Uterus (tissue), 4 donors: Measurements from ENCODE around the gene ABHD18. TPM values are rescaled to one million over a fixed set of nuclear protein-coding genes. Genes with fewer than 3 reads are reported as not detected.
"Not testable (repeated sequence)": the region's sequence is repeated elsewhere in the genome, so short reads cannot be mapped to it uniquely, and the experiment has no call there.

Experiments used
- DNase-seq, 2 donors: peaks; one replicate each; pipeline ENCODE4 v3.0.0-alpha.2; 2019 to 2020
- H3K27ac ChIP-seq, 2 donors: fragments of 200-600 bp; sonication (generic); 1 replicate in 1 of 2; 2 replicates in 1 of 2; pipeline ENCODE4 v1.5.1; 2016 to 2018
- H3K27me3 ChIP-seq, 2 donors: fragments of 200-600 bp; sonication (generic); one replicate each; pipeline ENCODE4 v1.5.1; 2018 to 2019; ENCODE audit warnings: control low read depth in 1 of 2
- H3K36me3 ChIP-seq, 2 donors: fragments of 200-600 bp; sonication (generic); one replicate each; pipeline ENCODE4 v1.5.1; 2019; ENCODE audit warnings: control low read depth in 1 of 2
- H3K4me1 ChIP-seq, 2 donors: fragments of 200-600 bp; sonication (generic); one replicate each; pipeline ENCODE4 v1.5.1; 2018 to 2019; ENCODE audit warnings: control low read depth in 1 of 2
- H3K4me3 ChIP-seq, 2 donors: fragments of 200-600 bp; sonication (generic); 1 replicate in 1 of 2; 2 replicates in 1 of 2; pipeline ENCODE4 v1.5.1; 2018 to 2019; ENCODE audit warnings: mild to moderate bottlenecking in 1 of 2
- H3K9me3 ChIP-seq, 2 donors: fragments of 200-600 bp; sonication (generic); one replicate each; pipeline ENCODE4 v1.5.1; 2019; ENCODE audit warnings: control low read depth in 1 of 2
- POLR2A ChIP-seq, 2 donors: fragments of 450-650 bp; IDR thresholded peaks; one replicate each; pipeline ENCODE4 v1.6.1; 2016; ENCODE audit warnings: antibody characterized with exemption in 2 of 2, mild to moderate bottlenecking in 1 of 2, moderate library complexity in 1 of 2
- intact Hi-C: fragments of 100-400 bp; cut with DNase I; formaldehyde crosslinking; loops from one replicate; pipeline ENCODE4 v1.15.1; 2023; ENCODE audit warnings: low total_unique reads
- total RNA-seq, 4 donors: library from RNA; depleted of rRNA in 3 of 4; stranded (reverse); fragments of >200 nt in 3 of 4; gene quantifications; one replicate each; pipeline versions ENCODE4 v1.1.0 to v1.2.4, GENCODE V29; 2014 to 2023
- TF ChIP-seq, protein P1 (sequence below), 4 experiments: fragments of 200-600 bp in 2 of 4; fragments of 450-650 bp in 2 of 4; sonication (generic) in 2 of 4; IDR thresholded peaks; one replicate each; pipeline ENCODE4 v1.5.1; 2016 to 2019; ENCODE audit warnings: antibody characterized with exemption in 4 of 4, mild to moderate bottlenecking in 2 of 4, moderate library complexity in 1 of 4
- donor health status: DM: yes; HTN: yes; CAD: no.

Gene ABHD18
- total RNA-seq, 4 donors from 2014 or later = 4.7 to 16.1 (median 12.5) TPM

GRCh38 chr4:127965803-127966175, 583 bp downstream of the ABHD18 start:
- peaks cover 4 to 5% of the 10 kb centered on the region in 2 donors for H3K4me1 ChIP-seq
- no peak for DNase-seq
- no peaks in the 10 kb centered on the region for H3K9me3 ChIP-seq
- H3K4me3 ChIP-seq = peak overlapping the region; percentile 64 to 80
- no peaks in the 10 kb centered on the region for H3K36me3 ChIP-seq
- TF ChIP-seq, protein P1, sequence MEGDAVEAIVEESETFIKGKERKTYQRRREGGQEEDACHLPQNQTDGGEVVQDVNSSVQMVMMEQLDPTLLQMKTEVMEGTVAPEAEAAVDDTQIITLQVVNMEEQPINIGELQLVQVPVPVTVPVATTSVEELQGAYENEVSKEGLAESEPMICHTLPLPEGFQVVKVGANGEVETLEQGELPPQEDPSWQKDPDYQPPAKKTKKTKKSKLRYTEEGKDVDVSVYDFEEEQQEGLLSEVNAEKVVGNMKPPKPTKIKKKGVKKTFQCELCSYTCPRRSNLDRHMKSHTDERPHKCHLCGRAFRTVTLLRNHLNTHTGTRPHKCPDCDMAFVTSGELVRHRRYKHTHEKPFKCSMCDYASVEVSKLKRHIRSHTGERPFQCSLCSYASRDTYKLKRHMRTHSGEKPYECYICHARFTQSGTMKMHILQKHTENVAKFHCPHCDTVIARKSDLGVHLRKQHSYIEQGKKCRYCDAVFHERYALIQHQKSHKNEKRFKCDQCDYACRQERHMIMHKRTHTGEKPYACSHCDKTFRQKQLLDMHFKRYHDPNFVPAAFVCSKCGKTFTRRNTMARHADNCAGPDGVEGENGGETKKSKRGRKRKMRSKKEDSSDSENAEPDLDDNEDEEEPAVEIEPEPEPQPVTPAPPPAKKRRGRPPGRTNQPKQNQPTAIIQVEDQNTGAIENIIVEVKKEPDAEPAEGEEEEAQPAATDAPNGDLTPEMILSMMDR (IDR thresholded peaks at IDR 0.05) = no peak
- no peak for TF ChIP-seq POLR2A (IDR thresholded peaks at IDR 0.05)
- no peaks in the 10 kb centered on the region for H3K27me3 ChIP-seq
- intact Hi-C loops = loop anchor here (10.0 kb wide), 1 partner anchor 99 kb away; the partner anchor contains the start of gene LARP1B
- H3K27ac ChIP-seq = peak overlapping the region; percentile 87 to 89

DNA sequence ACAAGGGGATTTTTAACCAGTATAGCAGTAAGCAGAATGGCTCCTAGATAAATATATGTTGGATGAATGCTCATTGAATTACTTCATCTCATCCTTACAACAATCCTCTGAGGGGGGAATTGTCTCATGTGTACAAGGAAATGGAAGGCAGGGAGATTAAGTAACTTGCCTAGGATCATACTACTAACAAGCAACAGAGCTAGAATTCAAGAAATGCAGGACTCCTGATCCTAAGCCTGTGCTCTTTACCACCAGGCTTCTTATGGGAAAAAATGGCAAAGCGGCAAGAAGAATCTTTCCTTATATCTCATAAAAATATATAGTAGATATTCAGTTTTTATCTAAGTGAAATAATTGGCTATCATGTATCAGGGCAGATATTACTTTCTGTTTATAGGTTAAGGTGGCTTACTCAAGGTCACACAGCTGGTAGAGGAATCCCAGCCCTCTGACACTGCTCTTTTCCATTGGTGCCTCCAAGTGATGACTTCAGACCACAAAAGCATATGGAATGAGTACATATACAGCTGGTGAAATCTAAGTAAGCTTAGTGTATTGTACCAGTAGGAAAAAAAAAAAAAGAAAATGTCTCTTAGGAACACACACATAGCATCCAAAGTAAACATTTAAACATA, 2.1 kb downstream of the ABHD18 start:
- H3K4me1 ChIP-seq = peaks cover 4 to 5% of the 10 kb centered on the region in 2 donors

GRCh38 chr4:127968586-127968985, 3.4 kb downstream of the ABHD18 start:
- Histone ChIP-seq H3K36me3 (no peaks in the 10 kb centered on the region), H3K27ac (no peak overlapping the region), H3K27me3 (no peaks in the 10 kb centered on the region), H3K4me1 (peaks cover 4 to 5% of the 10 kb centered on the region in 2 donors), H3K9me3 (no peaks in the 10 kb centered on the region), H3K4me3 (no peak overlapping the region)
- no peak for DNase-seq
- TF ChIP-seq POLR2A (IDR thresholded peaks at IDR 0.05) = no peak
- TF ChIP-seq, protein P1 (IDR thresholded peaks at IDR 0.05) = no peak
- intact Hi-C loops = loop anchor here (10.0 kb wide), 1 partner anchor 96 kb away; the partner anchor contains the start of gene LARP1B

More for the DNA sequence above, 2.1 kb downstream of the ABHD18 start:
- intact Hi-C loops = loop anchor here (10.0 kb wide), 1 partner anchor 98 kb away; the partner anchor contains the start of gene LARP1B
- Histone ChIP-seq H3K27me3 (no peaks in the 10 kb centered on the region), H3K27ac (no peak overlapping the region), H3K36me3 (no peaks in the 10 kb centered on the region), H3K4me3 (no peak overlapping the region), H3K9me3 (no peaks in the 10 kb centered on the region)
- TF ChIP-seq, protein P1 (IDR thresholded peaks at IDR 0.05) = no peak
- TF ChIP-seq POLR2A (IDR thresholded peaks at IDR 0.05) = no peak
- DNase-seq = no peak

DNA sequence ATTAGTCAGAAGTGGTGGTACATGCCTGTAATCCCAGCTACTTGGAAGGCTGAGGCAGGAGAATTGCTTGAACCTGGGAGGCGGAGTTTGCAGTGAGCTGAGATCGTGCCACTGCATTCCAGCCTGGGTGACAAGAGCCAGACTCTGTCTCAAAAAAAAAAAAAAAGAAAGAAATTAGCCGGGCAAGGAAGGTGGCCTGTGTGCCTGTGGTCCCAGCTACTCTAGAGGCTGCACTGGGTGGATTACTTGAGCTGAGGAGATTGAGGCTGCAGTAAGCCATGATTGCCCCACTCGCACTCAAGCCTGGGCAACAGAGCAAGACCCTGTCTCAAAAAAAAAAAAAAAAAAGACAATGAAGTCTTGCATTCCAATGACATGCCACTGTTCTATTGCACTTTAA, 5.7 kb downstream of the ABHD18 start:
- H3K9me3 ChIP-seq, H3K27me3 ChIP-seq, intact Hi-C loops, H3K27ac ChIP-seq, H3K36me3 ChIP-seq, H3K4me1 ChIP-seq, H3K4me3 ChIP-seq, DNase-seq: not testable (repeated sequence)

- no peak for DNase-seq
- H3K27me3 ChIP-seq = no peaks in the 10 kb centered on the region
- H3K4me3 ChIP-seq = no peak overlapping the region
- TF ChIP-seq POLR2A (IDR thresholded peaks at IDR 0.05) = no peak
- TF ChIP-seq, protein P1 (IDR thresholded peaks at IDR 0.05) = no peak
- H3K9me3 ChIP-seq = no peaks in the 10 kb centered on the region
- H3K36me3 ChIP-seq = peaks cover 0 to 3% of the 10 kb centered on the region in 2 donors
- no peaks in the 10 kb centered on the region for H3K4me1 ChIP-seq
- intact Hi-C loops = no loop called here
- no peak overlapping the region for H3K27ac ChIP-seq
These were observed 10.0 kb downstream of the ABHD18 start for GRCh38 chr4:127975121-127975770.
